ENCODE data around the gene SLC36A3.
"Not testable (repeated sequence)": the region's sequence is repeated elsewhere in the genome, so short reads cannot be mapped to it uniquely, and the experiment has no call there.

SLC36A3 gene

DNA sequence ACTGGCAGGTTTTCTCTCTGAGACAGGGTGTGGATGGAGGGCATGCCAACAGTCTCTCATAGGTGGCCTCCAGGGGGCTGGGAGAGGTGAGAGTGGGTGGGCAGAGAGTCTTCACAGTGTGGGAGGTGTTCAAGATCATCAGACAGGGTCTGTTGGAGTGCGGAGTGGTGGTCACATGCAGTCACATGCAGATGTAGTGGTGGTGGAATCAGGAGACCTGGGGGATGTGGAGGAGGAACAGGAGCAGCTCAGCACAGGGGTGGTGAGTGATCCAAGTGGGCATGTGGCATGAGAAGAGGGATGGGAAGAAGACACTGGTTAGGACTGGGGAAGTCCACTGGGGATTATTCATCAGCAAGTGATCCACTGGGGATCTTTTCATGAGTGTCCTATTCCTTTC is 44.8 kb downstream of the SLC36A3 start:
- DNase-seq, result no peak

GRCh38 chr5:151258201-151258611 is 45.4 kb downstream of the SLC36A3 start:
- DNase-seq, result no peak

DNA sequence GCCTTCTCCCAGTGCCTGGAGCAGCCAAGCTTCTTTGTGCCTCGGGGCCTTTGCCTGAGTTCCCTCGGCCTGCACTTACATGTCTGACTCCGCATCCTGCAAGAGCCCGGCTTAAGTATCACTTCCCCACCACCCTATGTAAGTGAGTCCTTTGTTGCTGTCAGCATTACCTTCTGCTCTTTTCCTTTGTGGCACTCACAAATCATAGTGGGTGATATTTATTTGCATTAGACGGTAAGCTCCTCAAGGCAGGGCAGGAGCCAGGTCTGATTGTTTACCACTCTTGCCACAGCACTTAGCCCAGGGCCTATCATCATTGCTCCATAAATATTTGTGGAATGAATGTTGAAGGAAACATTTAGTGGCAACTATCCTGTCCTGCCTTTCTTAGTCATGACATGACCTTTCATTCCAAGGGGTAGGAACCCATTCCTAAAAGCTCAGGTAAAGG is 45.8 kb downstream of the SLC36A3 start:
- no peak for DNase-seq

DNA sequence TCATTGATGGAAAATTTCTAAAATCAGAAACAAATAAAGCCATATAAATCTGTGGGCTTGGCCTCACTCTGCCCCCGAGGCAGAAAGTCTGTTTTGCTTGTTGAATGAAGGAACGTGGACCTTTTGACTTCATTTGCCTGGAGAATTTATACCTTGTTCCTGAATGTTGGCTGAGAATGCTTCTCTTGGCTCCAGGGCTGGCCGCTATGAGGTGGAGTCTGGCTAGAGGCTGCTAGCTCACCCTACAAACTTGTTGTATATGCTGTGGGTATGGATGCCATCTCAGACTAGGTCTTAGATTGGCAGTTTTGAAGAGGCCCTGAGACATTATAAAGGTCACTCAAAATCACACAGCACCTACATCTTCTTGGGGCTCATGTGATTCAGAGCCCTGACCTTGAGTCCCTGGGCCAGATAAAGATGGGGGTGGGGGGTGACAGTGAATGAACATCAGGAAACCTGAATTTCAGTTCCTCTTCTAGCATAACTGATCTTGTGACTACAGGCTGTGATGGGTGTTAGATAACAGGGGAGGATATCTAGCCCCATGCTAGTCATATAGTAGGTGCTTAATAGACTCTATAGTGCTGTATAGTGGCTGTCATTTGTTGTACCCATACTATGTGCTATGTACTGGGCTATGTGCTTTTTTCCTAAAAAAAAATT is 47.8 kb downstream of the SLC36A3 start:
- DNase-seq, result no peak

GRCh38 chr5:151254990-151255389 is 48.6 kb downstream of the SLC36A3 start:
- not testable (repeated sequence) for DNase-seq

- DNase-seq, result no peak
These were observed 49.0 kb downstream of the SLC36A3 start for GRCh38 chr5:151254556-151254955.

GRCh38 chr5:151253605-151253950 is 50.0 kb downstream of the SLC36A3 start:
- DNase-seq, result no peak

GRCh38 chr5:151252762-151253604 is 50.6 kb downstream of the SLC36A3 start, which contains the start of gene GM2A:
Gene GM2A (plus strand): TSS chr5:151253185. CDS start chr5:151253217, 32 bp downstream.
- peak; percentile 98 for DNase-seq

- DNase-seq, result no peak
These were observed 51.9 kb downstream of the SLC36A3 start for GRCh38 chr5:151251621-151252020.

GRCh38 chr5:151251001-151251551 is 52.5 kb downstream of the SLC36A3 start:
- no peak for DNase-seq

GRCh38 chr5:151250346-151251000 is 53.1 kb downstream of the SLC36A3 start:
- no peak for DNase-seq

- no peak for DNase-seq
These were observed 54.3 kb downstream of the SLC36A3 start for GRCh38 chr5:151249281-151249680.

GRCh38 chr5:151248651-151249050 is 54.9 kb downstream of the SLC36A3 start:
- no peak for DNase-seq

DNA sequence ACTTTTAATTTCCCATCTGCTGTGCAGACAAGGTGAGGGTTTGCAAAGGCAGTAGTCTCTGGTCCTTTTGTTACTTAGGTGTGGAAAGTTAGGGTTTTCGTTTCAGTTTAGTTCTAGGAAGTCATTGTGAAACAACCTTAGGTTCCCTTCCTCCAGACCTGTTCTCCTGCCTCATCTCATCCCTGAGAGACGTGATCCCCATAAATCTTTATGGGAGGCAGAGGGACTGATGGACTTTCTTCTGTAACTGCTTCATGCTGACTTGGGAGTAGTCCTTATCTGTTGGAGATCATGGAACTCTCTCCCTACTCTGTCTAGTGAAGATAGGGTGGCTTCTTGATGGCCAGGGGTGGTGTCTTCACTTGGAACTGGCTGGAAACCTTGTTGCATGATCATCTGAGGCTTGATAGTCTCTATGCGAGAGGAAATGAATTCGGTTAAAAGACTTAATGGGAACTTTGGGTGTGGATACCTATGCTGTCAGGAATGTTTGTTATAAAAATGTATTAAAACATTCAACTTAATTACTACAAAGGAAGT is 57.8 kb downstream of the SLC36A3 start:
- no peak for DNase-seq

DNA sequence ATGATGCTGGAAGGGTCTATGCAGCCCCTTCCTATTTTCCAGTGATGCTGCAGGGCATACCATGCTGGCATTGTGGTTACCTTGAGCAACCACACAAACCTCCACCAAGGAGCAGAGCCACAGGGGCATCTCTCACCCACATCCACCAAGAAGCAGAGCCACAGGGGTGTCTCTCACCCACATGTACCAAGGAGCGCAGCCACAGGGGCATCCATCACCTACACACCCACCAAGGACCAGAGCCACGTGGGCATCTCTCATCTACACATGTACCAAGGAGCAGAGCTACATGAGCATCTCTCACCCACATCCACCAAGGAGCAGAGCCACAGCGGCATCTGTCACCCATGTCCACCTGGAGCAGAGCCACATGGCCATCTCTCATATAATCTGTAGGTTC is 59.4 kb downstream of the SLC36A3 start:
- no peak for DNase-seq

- DNase-seq, result no peak
These were observed 60.0 kb downstream of the SLC36A3 start for GRCh38 chr5:151243564-151243963.

DNA sequence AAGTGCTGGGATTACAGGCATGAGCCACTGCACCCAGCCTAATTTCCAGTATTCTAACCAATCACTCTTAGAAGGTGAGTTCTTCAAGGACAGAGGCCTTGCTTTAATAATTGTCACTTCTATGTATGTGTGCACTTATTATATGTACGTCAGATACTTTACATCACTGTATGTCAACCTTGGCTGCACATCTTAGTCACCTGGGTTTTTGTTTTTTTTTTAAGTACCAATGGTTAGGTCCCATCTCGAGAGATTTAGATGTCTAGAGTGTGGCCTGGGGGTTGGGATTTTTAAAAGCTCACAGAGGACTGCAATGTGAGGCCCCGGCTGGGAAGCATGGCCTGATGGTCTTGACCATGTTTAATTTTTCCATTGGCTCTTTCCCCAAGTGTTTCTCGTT is 60.4 kb downstream of the SLC36A3 start:
- DNase-seq, result no peak

DNA sequence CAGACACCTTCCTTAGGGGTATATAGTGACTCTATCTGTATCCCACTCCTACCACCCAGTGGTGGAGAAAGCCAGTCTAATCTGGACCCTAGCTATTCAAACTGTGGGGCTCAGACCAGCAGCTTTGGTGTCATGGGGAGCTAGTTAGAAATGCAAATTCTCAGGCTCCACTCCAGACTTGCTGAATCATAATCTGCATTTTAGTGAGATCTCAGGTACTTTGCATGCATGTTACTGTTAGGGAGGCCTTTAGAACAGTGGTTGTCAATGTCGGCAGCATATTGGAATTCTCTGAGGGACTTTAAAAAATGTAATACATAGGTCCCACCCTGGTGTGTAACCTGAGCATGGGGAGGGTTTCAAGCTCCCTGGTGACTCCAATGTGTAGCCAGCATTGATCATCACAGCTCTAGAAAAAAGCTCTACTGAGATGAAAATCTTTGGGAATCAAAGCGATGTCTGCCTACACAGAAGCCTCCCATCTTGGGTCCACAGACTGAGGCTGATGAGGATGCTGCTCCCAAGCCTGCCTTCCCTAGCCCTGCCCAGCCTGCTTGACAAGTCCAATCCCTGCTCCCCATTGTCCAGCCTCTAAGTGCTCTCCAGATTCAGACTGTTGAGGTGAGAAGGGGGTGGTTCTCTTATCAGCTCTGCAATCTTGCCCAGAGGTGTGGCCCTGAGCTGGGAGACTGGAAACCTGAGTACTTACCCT is 62.5 kb downstream of the SLC36A3 start:
- DNase-seq, result no peak

- not testable (repeated sequence) for DNase-seq
These were observed 63.2 kb downstream of the SLC36A3 start for GRCh38 chr5:151240268-151240835.

- DNase-seq, result peak; percentile 56
These were observed 64.2 kb downstream of the SLC36A3 start for GRCh38 chr5:151239237-151239861.

GRCh38 chr5:151238303-151238741 is 65.2 kb downstream of the SLC36A3 start:
- no peak for DNase-seq
